Cortex of kidney (tissue), 1 donor: ENCODE measurements around the gene SLC43A3.
"Not testable (repeated sequence)": the region's sequence is repeated elsewhere in the genome, so short reads cannot be mapped to it uniquely, and the experiment has no call there.

Experiments
- DNase-seq: peaks from one replicate; lab custom pipeline; 2025; lab: John Stamatoyannopoulos, UW

The SLC43A3 gene

DNA sequence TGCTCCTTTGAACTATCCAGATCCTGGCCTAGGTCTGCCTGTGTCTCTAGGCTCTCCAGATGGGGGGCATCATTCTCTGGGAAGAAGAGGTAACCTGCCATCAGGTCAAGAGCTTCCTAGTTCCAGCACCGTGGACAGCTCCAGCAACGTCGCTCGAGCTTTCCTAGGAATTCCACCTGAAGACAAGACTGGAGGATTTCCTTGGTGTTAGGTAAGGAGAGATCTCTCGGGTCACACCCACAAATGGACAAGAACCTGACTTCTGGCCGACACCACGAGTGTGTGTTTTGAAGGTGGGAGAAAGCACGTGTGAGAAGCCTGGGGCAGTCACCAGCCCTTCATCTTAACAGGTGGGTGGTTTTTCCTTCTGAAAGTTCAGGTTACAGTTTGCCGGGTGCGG is 47.2 kb downstream of the SLC43A3 start:
- no peak for DNase-seq

DNA sequence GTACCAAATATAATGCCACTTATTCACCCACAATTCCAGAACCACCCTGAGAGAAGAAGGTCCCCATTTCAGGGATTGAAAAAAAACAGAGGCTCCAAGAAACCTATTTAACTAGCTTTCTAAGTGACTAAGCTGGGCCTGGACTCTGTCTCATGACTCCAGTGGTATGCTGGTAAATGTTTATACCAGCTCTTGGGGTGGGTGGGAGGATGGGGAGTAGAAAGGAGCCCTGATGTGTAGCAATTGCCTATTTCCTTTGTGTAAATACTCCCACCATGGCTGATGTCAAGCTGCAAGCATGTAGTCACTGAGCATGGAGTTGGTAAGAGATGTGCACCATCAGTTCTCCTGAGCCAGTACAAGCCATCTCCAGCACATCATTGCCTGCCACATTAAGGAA is 48.7 kb downstream of the SLC43A3 start:
- no peak for DNase-seq

GRCh38 chr11:57377107-57377506 is 49.8 kb downstream of the SLC43A3 start:
- no peak for DNase-seq

DNA sequence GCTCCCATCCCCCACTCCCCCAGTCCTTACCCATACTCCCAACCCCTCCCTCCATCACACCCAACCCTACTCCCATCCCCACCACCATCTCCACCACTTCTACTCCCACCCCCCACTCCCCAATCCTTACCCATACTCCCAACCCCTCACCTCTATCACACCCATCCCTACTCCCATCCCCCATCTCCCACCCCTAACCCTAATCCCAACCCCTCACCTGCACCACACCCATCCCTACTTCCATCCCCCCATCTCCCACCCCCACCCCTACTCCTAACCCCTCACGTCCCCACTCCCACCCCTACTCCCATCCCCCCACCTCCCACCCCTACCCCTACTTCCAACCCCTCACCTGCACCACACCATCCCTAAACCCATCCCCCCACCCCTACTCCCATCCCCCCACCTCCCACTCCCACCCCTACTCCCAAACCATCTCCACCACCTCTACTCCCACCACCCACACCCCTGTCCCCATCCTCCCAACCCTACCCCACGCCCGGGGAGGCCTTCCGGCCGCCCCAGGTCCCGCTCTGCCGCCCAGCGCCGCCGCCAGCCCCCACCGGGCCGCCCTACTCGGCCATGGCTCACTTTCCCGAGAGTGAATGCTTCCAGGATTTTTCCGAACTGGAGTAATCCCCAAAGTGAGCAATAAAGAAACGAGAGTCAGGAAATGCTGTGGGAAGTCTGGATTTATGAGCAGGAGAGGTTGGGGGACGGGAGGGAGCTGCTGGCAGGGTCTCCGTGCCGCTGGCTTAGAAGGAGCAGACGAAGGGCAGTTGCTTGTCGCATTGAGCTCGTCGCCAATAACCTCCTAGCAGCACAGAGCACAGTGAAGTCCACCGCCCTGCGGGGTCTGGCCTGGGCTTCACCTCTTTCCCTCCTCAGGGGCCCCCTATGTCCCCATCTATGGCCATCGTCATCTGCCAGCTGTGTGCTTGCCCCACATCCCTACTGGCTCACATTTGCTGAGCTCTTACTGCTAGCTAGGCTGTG is 50.5 kb downstream of the SLC43A3 start:
- no peak for DNase-seq

DNA sequence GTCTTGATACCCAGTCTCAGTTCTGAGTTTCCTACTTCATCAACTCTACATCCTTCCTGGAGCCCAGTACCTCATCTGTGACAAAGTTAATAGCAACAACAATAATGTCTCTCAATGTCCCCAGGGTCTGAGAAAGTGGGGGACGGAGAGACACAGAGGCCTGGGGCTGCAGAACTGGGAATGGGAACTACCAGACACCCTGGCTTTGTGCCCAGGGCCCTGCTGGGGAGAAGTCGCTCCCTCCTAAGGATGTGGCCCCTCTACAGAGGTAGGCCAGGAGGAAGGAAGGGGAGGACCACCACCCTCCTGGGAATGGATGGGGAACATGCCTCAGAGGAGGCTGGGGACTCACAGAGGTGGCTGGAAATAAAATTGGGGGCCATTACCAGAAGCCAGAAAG is 51.4 kb downstream of the SLC43A3 start:
- DNase-seq, result no peak

DNA sequence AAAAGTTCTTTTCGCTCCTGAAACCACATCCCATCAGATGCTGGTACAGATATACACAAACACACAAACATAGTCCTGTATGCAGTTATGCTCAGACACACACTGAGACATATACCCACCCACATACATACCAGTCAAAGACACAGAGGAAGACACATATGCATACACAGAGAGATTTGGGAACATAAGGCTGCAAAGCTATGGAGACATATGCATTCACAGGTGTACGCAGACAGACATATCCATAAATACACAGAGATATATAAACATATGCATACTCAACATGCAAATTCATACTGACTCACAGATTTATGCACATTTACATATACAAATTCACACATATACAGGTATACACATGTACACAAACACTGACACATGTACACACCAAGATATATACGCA is 52.0 kb downstream of the SLC43A3 start:
- DNase-seq, result no peak

DNA sequence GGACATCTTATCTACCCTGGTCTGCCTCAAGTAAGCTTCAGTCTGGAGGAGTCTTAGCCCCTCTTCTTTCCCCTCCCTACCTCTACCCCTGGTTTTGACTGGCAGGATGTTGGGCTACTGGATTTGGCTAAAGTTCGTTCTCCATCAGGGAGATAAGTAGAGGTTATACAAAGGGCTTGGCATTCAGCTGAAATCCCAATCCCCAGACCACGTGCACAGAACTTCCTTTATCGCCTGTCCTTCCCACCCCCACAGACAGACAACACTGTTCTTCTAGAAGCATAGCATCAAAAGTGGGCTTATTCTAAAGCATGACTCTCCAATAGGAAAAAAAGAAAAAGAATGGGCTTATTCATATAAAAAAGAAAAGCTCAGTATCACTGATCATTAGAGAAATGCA is 53.8 kb downstream of the SLC43A3 start:
- no peak for DNase-seq

DNA sequence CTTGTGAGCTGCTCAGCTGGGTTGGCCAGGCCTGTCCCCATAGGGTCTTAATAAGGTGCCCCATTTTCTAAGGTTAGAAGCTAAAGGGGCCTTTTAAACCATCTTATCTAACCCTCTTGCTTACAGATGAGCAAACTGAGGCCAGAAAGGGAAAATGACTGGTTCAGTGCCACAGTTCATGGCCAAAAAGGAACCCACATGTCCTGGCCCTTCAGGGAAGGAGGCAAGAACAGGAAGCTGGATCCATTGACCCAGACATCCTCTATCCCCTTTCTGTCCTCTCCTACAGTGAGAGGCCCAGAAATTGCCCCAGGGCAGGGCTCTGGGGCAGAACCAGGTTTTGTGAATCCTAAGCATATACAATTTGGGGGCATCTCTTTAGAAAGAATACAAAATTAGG is 56.0 kb downstream of the SLC43A3 start:
- no peak for DNase-seq

DNA sequence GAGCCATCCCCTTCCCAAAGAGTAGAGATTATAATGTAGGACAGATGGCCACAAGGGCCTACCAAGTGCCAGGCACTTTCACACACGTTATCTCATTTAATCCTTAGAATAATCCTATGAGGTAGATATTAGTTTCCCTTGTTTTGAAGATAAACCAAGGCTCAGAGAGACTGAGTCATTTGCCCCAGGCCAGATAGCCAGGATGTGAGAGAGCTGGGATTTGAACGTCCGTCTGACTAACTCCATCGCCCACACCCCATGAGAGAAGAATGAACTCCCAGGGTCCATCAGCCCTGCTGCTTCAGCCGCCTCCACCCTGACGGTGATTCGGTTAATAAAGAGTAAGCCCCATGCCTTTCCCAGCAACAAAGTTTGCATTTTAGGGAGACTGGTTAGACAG is 56.7 kb downstream of the SLC43A3 start:
- no peak for DNase-seq

DNA sequence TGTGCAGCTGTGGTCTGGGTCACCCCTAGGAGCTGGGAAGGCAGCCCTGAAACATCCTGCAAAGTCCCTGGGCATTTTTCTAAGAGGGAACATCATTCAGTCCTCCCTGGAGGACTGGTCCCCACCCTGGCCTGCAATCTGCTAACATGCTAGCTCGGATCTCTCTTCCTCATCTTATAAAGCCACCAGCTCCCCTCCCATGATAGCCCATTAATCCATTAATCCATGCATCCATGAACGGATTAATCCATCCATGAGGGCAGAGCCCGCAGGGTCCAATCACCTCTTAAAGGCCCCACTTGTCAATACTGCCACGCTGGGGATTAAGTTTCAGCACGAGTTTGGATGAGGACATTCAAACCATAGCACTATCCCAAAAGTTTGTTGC is 58.1 kb downstream of the SLC43A3 start:
- no peak for DNase-seq

DNA sequence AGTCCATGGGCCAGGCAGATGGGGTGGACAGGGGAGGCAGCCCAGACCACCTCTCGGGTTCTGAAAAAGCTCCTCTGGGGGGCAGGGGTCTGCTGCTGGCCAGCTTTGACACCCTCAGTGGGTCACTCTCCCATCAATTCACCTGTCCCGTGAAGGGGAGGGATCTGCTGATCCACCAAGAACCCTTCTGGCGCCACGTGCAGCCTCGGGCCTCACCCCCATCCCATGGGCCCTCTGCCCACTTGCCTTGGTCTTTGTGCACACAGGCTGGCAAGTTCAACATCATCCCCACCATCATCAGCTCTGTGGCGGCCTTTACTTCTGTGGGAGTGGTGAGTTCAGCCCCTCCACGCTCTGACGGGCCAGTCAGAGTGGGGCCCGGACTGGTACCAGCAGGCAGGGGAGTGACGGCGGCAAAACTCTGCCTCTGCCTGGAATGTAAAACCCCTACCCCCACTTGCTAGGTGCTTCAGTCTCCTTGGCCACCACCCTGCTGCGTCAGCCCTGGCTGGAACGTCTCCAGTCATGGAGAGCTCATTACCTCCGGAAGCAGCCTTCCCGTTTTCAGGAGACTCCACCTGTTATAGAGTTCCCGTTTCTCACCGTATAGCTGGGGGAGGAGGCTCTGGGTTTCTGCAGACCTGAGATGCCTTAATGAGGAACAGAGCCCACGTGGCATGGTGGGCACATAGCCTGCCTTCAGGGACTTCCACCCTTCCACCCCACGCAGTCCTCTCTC is 58.6 kb downstream of the SLC43A3 start:
- DNase-seq, result no peak

DNA sequence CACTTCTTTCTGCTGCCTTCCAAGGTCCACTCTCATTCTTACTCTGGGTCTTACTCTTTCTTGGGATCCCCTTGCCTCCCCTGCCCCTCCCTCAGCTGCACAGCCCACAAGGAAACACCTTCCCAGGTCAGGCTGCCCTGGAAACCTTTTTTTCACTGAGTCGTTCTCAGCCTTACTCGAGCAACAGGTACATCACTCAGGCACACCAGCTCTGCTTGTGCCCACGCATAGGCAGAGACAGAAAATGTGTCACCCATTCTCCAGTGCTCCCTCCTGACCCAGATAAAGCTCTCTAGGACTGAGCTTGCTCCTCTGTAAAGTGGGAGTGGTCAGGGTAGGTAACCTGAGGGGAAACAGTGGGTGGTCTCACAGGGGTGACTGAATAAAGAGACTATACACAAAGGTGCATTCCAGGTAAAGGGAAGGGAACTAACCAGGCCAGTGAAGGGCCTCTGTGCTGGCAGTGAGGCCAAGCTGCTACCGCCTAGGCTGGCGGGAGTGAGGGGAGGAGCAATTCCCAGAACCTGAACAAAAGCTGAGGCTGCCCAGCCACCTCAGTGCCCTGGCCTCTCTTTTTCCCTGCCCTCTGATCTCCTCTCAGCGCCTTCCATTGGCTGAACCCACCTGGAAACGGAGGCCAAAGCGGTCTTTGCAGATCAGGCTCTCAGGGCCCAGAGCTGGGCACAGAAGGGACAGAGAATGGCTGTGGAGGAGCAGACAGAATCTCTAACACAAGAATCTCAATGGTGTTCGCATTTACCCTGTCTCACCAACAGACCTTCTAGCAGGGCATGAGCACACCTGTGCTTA is 61.9 kb downstream of the SLC43A3 start:
- no peak for DNase-seq

GRCh38 chr11:57363131-57364080 is 63.5 kb downstream of the SLC43A3 start:
- DNase-seq, result no peak

DNA sequence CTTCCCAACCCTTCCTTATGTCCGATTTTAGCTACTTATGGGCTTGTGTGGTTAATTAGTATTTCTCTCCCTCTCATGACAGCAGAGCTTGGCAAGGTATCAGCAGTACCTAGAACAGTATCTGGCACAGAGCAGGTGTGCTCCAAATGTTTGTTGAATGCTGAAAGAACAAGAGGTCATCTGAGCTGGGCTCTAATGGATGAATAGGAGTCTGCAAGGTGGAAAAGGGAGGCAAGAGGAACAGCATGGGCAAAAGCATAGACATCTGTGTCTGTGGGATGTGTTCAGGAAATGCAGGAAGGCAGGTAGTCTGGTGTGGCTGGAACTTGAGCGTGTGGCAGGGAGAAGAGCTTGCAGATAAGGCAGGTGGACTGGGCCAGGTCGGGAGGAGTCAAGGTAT is 65.0 kb downstream of the SLC43A3 start:
- no peak for DNase-seq

DNA sequence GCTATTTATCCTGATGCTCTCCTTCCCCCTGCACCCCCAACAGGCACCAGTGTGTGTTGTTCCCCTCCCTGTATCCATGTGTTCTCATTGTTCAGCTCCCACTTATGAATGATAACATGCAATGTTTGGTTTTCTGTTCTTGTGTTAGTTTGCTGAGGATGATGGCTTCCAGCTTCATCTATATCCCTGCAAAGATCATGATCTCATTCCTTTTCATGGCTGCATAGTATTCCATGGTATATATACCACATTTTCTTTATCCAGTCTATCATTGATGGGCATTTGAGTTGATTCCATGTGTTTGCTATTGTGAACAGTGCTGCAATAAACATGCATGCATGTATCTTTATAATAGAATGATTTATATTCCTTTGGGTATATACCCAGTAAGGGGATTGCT is 65.5 kb downstream of the SLC43A3 start:
- DNase-seq, result not testable (repeated sequence)

- DNase-seq, result no peak
These were observed 65.9 kb downstream of the SLC43A3 start for GRCh38 chr11:57360991-57361390.

DNA sequence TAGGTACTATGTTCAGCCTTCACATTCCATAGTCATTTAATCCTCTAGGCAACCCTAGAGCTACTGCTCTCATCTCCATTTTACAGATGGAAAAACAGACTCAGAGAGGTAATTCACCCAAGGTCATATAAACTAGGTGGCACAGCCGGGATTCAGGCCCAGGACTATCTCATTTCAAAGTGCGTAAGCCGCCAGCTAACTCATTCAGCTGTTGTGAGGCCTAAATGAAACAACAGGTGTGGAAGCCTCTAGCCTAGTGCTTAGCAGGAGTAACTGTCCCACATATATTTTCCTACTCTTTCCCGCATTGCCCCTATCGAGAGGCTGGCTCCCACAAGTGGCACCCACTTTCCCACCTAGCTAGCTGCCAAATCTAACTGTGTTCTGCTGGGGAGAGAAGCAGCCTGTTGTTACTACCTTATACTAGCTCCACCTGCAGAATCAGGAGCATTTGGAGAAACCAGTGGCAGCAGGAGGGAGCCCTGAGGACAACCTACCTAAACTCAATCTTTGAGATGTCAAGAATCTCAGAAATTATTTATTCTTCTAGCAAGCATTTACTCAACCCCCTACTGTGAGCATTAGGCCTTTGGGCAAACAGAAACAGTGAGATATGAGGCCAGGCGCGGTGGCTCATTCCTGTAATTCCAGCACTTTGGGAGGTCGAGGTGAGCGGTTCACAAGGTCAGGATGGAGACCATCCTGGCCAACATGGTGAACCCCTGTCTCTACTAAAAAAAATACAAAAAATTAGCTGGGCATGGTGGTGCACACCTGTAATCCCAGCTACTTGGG is 66.8 kb downstream of the SLC43A3 start:
- no peak for DNase-seq

GRCh38 chr11:57359396-57359795 is 67.5 kb downstream of the SLC43A3 start:
- no peak for DNase-seq

GRCh38 chr11:57358991-57359390 is 67.9 kb downstream of the SLC43A3 start:
- no peak for DNase-seq

DNA sequence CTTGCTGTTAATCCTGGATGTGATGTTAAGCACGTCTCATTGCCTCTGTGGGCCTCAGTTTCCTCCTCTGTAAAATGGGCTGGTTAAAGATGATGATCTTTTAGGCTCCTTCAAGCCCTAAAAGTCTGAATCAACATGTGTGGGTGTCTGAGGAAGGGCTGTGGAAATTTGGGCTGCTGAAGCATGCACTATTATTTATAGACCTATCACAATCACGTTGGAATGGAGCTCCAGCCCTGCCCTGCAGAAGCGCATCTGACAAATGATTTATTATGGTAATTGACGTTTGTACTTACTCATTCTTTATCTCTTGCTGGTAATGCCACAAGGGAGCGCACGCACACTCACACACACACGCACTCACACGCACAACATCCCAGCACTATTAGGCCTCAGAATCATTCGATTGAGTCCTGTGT is 68.4 kb downstream of the SLC43A3 start:
- no peak for DNase-seq
